Measurements from ENCODE around the gene CEBPZOS. TPM values are rescaled to one million over a fixed set of nuclear protein-coding genes. Genes with fewer than 3 reads are reported as not detected.

Gene CEBPZOS
- total and polyA plus RNA-seq, 2 donors (not counting 1 experiment from before 2014, with no cell fraction given): 16.8 to 50.0 TPM

DNA sequence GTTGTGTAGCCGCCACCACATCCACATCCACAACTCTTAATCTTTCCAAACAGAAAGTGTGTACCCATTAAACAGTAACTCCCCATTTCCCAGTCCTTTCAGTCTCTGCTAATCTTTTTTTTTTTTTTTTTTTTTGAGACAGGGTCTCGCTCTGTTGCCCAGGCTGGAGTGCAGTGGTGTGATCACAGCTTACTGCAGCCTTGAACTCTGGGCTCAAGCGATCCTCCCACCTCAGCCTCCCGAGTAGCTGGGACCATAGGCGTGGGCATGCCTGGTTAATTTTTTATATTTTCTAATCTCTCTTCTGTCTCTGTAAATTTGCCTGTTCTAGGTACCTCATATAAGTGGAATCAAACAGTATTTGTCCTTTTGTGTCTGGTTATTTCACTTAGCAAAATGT, 43.1 kb upstream of the CEBPZOS start:
- Histone ChIP-seq H3K79me2 (ENCODE audit: control insufficient read depth, insufficient read depth, low read length) (peaks cover 40% of the 10 kb centered on the region), H3K9me3 (ENCODE audit: control insufficient read depth, insufficient read depth, low read depth, low read length) (no peaks in the 10 kb centered on the region), H3K4me1 (ENCODE audit: control insufficient read depth, extremely low read depth, insufficient read depth, low read length) (peaks cover 2% of the 10 kb centered on the region), H3K27me3 (ENCODE audit: control insufficient read depth, insufficient read depth, low read length) (no peaks in the 10 kb centered on the region), H3K4me3 (replicated peaks in 1 of 4; ENCODE audit: control extremely low read depth in 1 of 4, insufficient read depth in 1 of 4, low read depth in 3 of 4, low read length in 4 of 4) (no peak overlapping the region), H3K36me3 (ENCODE audit: control insufficient read depth, insufficient read depth, low read length) (peaks cover 5% of the 10 kb centered on the region), H3K9ac (ENCODE audit: insufficient read depth, low read length) (no peak overlapping the region), H3K4me2 (ENCODE audit: extremely low read depth, insufficient read depth, low read length) (no peak overlapping the region), H3K27ac (ENCODE audit: insufficient read depth, low read length) (no peak overlapping the region), H4K20me1 (ENCODE audit: control insufficient read depth, extremely low read depth, insufficient read depth, low read length) (no peaks in the 10 kb centered on the region), H2AFZ (ENCODE audit: low read length) (no peak overlapping the region)
- TF ChIP-seq EZH2 (IDR thresholded peaks at IDR 0.05; ENCODE audit: low read length, missing control alignments): no peak
- TF ChIP-seq, protein P1, sequence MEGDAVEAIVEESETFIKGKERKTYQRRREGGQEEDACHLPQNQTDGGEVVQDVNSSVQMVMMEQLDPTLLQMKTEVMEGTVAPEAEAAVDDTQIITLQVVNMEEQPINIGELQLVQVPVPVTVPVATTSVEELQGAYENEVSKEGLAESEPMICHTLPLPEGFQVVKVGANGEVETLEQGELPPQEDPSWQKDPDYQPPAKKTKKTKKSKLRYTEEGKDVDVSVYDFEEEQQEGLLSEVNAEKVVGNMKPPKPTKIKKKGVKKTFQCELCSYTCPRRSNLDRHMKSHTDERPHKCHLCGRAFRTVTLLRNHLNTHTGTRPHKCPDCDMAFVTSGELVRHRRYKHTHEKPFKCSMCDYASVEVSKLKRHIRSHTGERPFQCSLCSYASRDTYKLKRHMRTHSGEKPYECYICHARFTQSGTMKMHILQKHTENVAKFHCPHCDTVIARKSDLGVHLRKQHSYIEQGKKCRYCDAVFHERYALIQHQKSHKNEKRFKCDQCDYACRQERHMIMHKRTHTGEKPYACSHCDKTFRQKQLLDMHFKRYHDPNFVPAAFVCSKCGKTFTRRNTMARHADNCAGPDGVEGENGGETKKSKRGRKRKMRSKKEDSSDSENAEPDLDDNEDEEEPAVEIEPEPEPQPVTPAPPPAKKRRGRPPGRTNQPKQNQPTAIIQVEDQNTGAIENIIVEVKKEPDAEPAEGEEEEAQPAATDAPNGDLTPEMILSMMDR (conservative IDR thresholded peaks at IDR 0.05 in 1 of 2, IDR thresholded peaks at IDR 0.05 in 1 of 2; ENCODE audit: low read depth in 1 of 2, low read length in 2 of 2): no peak
- DNase-seq (ENCODE audit: low read depth in 2 of 2): no peak

GRCh38 chr2:37154785-37155184, 41.5 kb upstream of the CEBPZOS start:
- Histone ChIP-seq H3K79me2 (ENCODE audit: control insufficient read depth, insufficient read depth, low read length) (peaks cover 38% of the 10 kb centered on the region), H3K4me2 (ENCODE audit: extremely low read depth, insufficient read depth, low read length) (no peak overlapping the region), H3K27me3 (ENCODE audit: control insufficient read depth, insufficient read depth, low read length) (no peaks in the 10 kb centered on the region), H3K4me3 (replicated peaks in 1 of 4; ENCODE audit: control extremely low read depth in 1 of 4, insufficient read depth in 1 of 4, low read depth in 3 of 4, low read length in 4 of 4) (peak overlapping the region in 1 of 4 experiments; percentile 90), H4K20me1 (ENCODE audit: control insufficient read depth, extremely low read depth, insufficient read depth, low read length) (no peaks in the 10 kb centered on the region), H3K4me1 (ENCODE audit: control insufficient read depth, extremely low read depth, insufficient read depth, low read length) (peaks cover 2% of the 10 kb centered on the region), H2AFZ (ENCODE audit: low read length) (no peak overlapping the region), H3K9me3 (ENCODE audit: control insufficient read depth, insufficient read depth, low read depth, low read length) (no peaks in the 10 kb centered on the region), H3K36me3 (ENCODE audit: control insufficient read depth, insufficient read depth, low read length) (peaks cover 3% of the 10 kb centered on the region), H3K9ac (ENCODE audit: insufficient read depth, low read length) (no peak overlapping the region), H3K27ac (ENCODE audit: insufficient read depth, low read length) (no peak overlapping the region)
- TF ChIP-seq, protein P1 (conservative IDR thresholded peaks at IDR 0.05 in 1 of 2, IDR thresholded peaks at IDR 0.05 in 1 of 2; ENCODE audit: low read depth in 1 of 2, low read length in 2 of 2): no peak
- TF ChIP-seq EZH2 (IDR thresholded peaks at IDR 0.05; ENCODE audit: low read length, missing control alignments): no peak
- no peak for DNase-seq (ENCODE audit: low read depth in 2 of 2)

GRCh38 chr2:37156071-37156856, 40.0 kb upstream of the CEBPZOS start:
- no peaks in the 10 kb centered on the region for H4K20me1 ChIP-seq (ENCODE audit: control insufficient read depth, extremely low read depth, insufficient read depth, low read length)
- H3K4me3 ChIP-seq (replicated peaks in 1 of 4; ENCODE audit: control extremely low read depth in 1 of 4, insufficient read depth in 1 of 4, low read depth in 3 of 4, low read length in 4 of 4): peak overlapping the region; percentile 66 to 92 (median 87)
- peaks cover 35% of the 10 kb centered on the region for H3K79me2 ChIP-seq (ENCODE audit: control insufficient read depth, insufficient read depth, low read length)
- H3K4me2 ChIP-seq (ENCODE audit: extremely low read depth, insufficient read depth, low read length): peak overlapping the region; percentile 95
- peak overlapping the region; percentile 79 for H3K9ac ChIP-seq (ENCODE audit: insufficient read depth, low read length)
- peaks cover 3% of the 10 kb centered on the region for H3K36me3 ChIP-seq (ENCODE audit: control insufficient read depth, insufficient read depth, low read length)
- peak overlapping the region; percentile 62 for H2AFZ ChIP-seq (ENCODE audit: low read length)
- H3K9me3 ChIP-seq (ENCODE audit: control insufficient read depth, insufficient read depth, low read depth, low read length): no peaks in the 10 kb centered on the region
- peaks cover 2% of the 10 kb centered on the region for H3K4me1 ChIP-seq (ENCODE audit: control insufficient read depth, extremely low read depth, insufficient read depth, low read length)
- H3K27me3 ChIP-seq (ENCODE audit: control insufficient read depth, insufficient read depth, low read length): no peaks in the 10 kb centered on the region
- TF ChIP-seq, protein P1 (conservative IDR thresholded peaks at IDR 0.05 in 1 of 2, IDR thresholded peaks at IDR 0.05 in 1 of 2; ENCODE audit: low read depth in 1 of 2, low read length in 2 of 2): no peak
- TF ChIP-seq EZH2 (IDR thresholded peaks at IDR 0.05; ENCODE audit: low read length, missing control alignments): no peak
- peak; percentile 70 for DNase-seq (ENCODE audit: low read depth in 2 of 2)
- peak overlapping the region; percentile 79 for H3K27ac ChIP-seq (ENCODE audit: insufficient read depth, low read length)

Data from fibroblast of lung (primary cell).